ENCODE measurements around the gene VWA8.
"Not testable (repeated sequence)": the region's sequence is repeated elsewhere in the genome, so short reads cannot be mapped to it uniquely, and the experiment has no call there.

The VWA8 gene

DNA sequence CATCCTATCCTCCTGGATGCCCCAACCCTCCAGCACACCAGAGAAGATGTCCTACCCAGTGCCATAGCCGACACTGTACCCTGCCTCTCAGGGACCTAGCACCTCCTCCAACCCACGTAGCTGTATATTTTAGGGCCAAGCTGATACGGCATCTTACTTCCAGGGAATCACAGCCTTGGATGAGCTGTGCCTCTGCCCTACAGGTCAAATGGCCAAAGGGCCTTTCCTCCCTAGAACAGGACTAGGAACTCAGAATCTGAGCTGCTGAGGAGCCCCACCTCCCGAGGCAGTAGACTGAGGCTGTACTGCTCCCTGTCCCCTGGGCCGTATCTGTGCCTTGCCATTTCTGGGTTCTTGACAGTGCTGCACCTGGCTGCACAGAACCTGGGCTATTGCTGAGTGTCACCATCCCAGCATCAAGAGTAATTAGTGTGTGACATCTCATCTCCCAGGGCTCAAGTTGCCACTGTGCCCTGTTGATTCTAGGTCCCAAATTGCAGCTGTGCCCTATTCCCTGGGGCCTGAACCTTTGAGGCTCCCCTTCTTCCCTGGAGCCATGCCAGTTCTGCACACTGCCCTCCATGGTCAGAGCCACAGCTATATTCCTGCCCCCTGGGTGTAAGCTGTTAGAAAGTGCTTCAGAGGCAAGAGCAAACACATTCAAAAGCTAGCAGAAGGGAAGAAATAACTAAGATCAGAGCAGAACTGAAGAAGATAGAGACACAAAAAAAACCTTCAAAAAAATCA is 41.0 kb downstream of the VWA8 start:
- DNase-seq = no peak

DNA sequence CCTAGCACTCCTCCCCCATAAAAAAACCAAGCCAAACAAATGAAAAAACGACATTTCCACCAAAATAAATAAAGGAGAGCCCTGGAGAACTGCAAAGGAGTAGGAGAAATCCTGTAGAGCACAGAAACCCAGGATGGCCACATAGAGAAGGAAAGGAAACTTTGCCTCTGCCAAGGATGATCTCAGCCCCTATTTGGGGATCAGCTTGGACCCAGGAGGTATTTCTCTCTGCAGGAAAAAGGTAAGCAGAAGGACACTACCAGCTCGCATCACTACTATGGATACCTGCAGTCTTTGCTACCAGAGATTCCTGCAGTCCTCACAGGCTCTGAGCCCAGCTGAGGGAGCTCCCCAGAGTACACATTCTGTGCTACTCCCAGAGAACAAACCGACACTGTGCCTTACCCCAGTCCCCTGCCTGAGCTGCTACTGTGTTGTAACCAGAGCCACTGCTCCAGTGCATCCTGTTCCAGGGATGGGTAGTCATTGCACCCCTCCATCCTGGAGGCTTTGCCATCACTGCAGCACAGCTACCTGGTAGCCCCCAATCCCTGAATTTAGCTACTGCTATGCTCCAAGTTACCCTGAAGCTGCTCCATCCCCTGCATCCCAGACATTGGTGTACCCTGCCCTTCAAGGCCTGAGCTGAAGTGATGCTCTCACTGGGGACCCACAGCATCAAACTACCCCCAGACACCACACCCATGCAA is 41.7 kb downstream of the VWA8 start:
- DNase-seq = no peak

DNA sequence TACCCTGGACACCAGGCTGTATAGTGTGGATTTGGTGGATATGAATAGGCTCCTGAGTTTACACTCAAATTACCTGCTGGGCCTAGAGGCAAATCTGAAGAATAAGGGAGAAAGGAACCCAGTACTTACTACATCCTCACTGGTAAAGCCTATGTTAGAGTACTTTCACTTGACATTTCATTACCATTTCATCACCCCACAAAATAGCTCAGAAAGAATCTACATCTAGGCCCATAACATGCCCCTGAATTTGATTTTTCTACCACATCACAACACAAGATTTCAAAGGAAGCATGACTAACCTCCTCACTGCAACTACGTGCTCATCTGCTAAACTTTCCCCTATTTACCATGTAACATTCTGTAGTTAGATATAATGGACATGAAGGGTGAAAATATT is 43.3 kb downstream of the VWA8 start:
- no peak for DNase-seq

- DNase-seq = no peak
Observed at GRCh38 chr13:41916173-41916954, 44.5 kb downstream of the VWA8 start.

DNA sequence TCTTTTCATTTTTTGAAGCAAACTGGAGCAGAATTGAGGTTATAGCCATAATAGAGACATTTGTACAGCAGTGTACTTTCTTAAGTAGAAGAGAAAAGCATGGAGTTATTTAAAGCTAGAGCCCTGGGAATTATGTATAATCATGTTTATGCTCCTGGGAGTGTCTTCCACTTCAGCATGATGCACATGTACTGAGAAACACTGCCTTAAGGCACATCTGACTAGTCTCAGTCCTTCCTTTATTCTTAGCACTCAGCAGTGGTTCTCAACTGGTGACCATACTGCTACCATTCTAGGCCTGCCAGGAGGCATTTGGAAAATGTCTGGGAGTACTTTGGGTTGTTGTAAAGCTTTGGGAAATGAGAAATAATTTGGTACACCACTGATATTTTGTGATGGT is 45.8 kb downstream of the VWA8 start:
- DNase-seq = no peak

- DNase-seq = no peak
Observed at GRCh38 chr13:41914552-41914951, 46.4 kb downstream of the VWA8 start.

DNA sequence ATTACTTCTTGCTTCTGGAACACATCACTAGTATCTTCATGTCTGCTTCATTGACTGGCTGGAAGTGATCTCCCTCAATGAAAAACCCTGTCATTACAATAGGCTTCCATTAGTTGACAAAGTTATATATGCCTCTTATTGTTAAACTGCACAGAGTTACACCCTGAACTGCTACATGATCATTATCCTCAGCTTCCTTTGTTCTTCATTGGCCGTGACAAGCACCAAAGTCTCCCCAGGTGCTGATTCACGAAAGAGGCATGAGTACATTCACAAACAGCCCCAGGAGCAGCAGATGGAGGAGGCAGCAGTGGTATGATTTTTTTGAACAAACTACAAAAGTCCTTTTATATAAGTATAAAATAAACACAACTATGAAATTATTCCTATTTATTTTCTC is 51.4 kb downstream of the VWA8 start:
- no peak for DNase-seq

GRCh38 chr13:41905600-41906254 is 55.2 kb downstream of the VWA8 start:
- no peak for DNase-seq

GRCh38 chr13:41900918-41901317 is 60.0 kb downstream of the VWA8 start:
- DNase-seq = no peak

GRCh38 chr13:41898411-41898810 is 62.5 kb downstream of the VWA8 start:
- DNase-seq = not testable (repeated sequence)

GRCh38 chr13:41897126-41897525 is 63.8 kb downstream of the VWA8 start:
- no peak for DNase-seq

- DNase-seq = no peak
Observed at GRCh38 chr13:41895478-41895877, 65.4 kb downstream of the VWA8 start.

DNA sequence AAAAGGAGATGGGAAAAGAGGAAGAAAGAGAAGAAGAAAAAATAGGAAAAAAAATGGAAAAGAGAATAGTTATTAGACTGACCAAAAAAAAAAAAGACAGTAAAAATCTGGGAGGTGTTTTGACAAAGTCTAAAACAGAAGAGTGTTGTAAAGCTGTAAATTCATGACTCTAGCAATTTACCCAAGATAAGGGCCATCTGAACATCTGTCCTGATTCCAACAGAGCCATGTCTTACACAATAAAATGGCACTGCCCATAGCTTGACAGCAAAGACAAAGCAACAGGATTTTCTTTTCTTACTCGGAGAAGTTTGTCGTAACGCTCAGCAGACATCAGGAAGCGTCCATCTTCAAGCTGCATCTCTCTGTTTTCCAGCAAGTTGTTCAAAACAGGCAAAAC is 69.8 kb downstream of the VWA8 start:
- no peak for DNase-seq

DNA sequence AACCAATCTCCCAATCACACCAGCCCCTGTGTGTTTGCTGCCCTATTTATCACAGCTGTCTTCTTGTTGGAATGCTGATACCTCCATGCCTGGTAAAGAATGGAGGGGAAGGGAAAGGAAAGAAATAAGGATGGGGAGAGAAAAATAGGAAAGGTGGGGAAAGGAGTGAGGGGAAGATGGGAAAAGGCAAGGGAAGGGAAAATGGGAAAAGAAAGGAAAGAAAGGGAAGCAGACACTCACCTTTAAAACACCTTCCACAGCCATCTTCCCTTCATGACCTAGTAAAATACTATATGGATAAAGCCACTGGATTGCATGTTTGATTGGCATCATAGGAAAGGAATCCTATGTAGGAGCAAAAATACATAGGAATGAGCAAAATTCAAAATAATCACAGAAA is 77.8 kb downstream of the VWA8 start:
- no peak for DNase-seq

DNA sequence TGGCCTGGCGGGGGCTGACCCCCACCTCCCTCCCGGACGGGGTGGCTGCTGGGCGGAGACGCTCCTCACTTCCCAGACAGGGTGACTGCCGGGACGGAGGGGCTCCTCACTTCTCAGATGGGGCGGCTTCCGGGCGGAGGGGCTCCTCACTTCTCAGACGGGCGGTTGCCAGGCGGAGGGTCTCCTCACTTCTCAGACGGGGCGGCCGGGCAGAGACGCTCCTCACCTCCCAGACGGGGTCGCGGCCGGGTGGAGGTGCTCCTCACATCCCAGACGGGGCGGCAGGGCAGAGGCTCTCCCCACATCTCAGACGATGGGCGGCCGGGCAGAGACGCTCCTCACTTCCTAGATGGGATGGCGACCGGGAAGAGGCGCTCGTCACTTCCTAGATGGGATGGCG is 79.0 kb downstream of the VWA8 start:
- DNase-seq = not testable (repeated sequence)

GRCh38 chr13:41880966-41881365 is 79.9 kb downstream of the VWA8 start:
- DNase-seq = no peak

DNA sequence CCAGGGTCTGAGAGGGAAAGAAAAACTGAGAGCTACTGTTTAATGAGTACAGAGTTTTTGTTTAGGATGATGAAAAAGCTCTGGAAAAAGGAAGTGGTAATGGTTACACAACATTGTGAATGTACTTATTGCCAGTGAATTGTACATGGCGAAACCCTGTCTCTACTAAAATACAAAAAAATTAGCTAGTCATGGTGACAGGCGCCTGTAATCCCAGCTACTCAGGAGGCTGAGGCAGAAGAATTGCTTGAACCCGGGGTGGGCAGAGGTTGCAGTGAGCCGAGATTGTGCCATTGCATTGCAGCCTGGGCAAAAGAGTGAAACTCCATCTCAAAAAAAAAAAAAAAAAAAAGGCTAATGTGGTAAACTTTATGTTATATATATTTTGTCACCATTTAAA is 96.3 kb downstream of the VWA8 start:
- DNase-seq = no peak

- not testable (repeated sequence) for DNase-seq
Observed at GRCh38 chr13:41862659-41863058, 98.2 kb downstream of the VWA8 start.

DNA sequence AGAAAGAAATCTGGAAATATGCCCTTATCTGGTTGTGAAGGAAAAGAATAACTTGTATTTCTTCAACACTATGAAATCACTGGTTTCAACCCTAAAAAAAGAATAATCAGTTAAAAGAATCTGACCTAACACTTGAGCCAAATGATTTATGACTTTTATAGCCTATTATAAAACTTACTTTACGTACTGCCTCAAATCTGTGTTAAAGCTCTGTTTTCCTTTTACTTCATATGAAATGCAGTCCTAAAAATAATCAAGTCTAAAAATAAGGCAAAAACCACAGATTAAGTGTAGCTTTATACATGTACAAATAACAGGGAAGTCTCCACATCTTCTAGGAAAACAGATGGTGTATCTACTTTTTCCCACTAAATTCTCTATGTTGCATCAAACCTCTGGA is 101.3 kb downstream of the VWA8 start:
- no peak for DNase-seq

- DNase-seq = no peak
Observed at GRCh38 chr13:41858780-41859179, 102.1 kb downstream of the VWA8 start.

DNA sequence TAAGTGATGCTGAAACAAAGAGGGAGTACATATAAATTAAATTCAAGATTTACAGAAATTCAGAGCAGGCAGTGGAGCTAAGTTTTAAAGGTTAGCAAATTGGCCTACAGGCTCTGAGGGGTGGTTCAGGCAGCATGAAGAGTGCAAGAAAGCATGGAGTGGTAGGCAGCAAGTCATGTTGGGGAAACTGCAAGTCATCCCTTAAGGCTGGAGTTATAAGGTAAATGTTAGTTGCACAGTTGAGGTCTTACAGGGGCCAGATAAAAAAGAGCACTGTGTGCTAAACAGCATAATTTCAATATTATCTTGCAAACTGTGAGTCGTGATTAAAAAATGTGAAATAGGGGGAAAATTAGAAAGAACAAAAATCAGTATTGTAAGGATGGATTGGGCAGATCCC is 106.2 kb downstream of the VWA8 start:
- DNase-seq = no peak

GRCh38 chr13:41851351-41851750 is 109.6 kb downstream of the VWA8 start:
- DNase-seq = no peak
